DMS53 (cell line): ENCODE data around the gene XKR8.

ENCODE experiments used
- DNase-seq: peaks from one replicate; lab custom pipeline; 2025; lab: John Stamatoyannopoulos, UW

XKR8 gene

GRCh38 chr1:27955076-27955475, 4.7 kb upstream of the XKR8 start:
- DNase-seq, result no peak

DNA sequence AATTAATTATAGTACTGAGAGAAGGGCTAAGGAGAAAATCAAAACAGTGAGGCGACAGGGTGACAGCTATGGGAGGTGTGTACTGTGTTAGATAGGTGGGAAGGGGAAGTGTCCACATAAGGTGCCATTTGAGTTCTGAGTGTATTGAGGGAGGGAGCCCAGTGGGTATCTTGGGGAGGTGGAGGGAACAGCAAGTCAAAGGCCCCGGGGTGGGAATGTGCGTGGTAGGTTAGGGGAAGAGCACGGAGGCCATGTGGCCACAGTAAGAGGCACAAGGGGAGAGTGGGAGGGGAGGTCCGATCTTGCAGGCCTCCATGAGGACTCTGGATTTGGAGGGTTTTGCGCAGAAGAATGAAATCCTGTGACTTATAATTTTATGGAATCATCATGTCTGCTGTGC, 3.0 kb upstream of the XKR8 start:
- no peak for DNase-seq

DNA sequence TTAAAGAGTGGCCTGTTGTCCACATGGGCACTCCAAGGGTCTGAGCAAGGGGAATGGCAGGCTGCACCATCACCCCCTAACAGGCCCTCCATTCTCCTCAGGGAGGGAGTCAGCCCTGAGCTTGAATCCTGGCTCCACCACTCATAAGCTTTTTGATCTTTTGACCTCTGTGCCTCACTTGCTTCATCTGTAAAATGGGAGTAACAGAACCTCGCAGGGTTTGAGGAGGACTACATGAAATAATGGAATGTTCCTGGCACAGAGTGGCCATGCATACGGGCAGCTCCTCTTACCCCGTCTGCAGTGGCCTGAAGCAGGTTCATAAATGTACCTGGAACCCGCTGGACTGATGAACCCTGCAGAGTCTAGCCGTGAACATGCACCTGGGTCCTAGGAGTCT, 2.1 kb upstream of the XKR8 start:
- no peak for DNase-seq

DNA sequence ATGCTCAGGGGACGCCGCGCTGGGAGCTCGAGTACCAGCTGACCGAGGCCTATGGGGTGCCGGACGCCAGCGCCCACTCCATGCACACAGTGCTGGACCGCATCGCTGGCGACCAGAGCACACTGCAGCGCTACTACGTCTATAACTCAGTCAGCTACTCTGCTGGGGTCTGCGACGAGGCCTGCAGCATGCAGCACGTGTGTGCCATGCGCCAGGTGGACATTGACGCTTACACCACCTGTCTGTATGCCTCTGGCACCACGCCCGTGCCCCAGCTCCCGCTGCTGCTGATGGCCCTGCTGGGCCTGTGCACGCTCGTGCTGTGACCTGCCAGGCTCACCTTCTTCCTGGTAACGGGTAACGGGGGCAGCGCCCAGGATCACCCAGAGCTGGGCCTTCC, 1.3 kb upstream of the XKR8 start:
- DNase-seq, result peak; percentile 26

- peak; percentile 39 for DNase-seq
These were observed 1.2 kb downstream of the XKR8 start for GRCh38 chr1:27960762-27961645.

GRCh38 chr1:27961646-27962221, 2.0 kb downstream of the XKR8 start:
- no peak for DNase-seq

DNA sequence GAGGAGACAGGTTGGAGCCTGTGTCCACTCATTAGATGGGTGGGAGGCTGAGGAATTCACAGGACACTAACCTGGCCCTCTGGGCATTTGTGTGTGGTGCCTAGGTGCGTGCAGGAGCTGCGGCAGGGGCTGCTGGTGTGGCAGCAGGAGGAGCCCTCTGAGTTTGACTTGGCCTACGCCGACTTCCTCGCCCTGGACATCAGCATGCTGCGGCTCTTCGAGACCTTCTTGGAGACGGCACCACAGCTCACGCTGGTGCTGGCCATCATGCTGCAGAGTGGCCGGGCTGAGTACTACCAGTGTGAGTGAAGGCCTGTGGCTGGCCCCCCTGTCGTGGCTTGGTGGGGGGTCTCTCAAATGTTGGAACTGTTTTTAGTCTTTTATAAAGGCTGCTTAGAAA, 3.6 kb downstream of the XKR8 start:
- no peak for DNase-seq

- DNase-seq, result peak; percentile 35
These were observed 6.8 kb downstream of the XKR8 start for GRCh38 chr1:27966402-27967105.

DNA sequence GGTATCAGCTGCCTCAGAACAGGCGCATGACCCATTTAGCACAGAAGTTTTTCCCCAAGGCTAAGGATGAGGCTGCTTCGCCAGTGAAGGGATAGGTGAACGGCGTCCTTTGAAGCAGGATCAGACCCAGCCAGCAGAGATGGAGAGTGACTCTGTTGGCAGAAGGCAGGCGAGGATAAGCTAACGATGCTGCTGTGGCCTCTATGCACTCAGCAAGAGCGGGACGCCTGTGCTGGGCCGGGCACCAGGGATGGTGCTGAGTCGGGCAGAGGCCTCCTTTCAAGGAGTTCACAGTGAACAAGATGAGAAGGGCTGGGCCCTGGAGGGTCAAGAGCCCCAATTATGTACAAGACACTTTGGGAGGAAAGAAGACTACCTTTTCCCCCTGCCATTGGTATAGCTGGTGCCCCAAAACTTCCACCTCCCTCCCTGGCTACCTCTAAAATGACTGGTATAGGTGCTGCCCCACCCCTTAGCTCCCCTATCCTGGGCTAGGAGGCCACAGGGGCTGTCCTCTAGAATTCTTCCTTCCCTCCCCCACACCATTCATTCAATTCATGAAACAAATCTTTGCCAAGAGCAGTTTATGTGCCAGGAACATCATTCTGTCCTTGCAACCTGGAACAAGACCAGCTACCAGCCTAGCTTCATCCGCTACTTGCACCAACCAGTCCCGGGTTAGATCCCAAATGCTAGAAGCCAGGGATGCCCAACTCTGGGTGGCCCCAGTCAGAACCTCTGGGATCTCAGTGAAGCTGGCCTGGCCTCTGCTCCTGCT, 7.5 kb downstream of the XKR8 start:
- no peak for DNase-seq

DNA sequence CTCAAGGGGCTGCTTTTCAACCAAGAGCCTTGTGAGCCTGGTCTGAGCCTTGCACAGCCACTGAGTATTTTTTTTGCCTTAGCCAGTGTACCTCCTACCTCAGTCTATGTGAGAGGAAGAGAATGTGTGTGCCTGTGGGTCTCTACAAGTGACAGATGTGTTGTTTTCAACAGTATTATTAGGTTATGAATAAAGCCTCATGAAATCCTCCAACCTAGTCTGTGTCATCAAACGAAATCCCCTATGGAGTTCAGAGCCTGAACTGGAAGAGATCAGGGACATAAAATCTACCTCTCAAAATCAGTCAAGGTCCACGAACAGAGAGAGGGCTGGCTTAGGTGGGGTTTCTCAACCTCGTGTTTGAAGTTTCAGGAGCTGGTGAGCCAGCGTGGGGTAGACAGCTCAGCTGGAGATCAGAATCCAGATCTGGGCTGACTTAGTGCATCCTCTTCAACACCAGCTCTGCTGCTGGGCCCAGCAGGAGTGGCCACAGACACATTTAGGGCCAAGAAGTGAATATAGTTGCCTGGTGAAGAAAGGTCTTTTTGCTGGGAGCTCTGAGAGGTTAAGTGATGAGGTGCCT, 8.2 kb downstream of the XKR8 start:
- no peak for DNase-seq

DNA sequence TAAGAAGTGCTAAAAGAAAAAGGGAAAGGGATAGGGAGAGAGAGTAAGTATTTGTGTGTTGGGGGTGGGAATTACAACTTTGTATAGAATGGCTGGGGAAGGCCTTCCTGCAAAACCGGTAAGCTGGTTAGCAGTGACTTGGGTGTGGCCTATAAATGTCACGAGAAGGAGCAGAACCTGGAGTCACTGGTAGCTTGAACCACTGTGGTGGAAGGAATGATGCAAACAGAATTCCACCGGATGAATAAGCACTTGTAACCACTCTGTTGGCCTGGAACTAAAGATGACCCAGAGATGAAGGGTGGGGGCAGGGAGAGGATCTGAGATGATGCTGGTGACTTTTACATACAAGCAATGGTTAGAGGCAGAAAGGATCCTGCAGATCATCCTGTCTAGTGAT, 8.9 kb downstream of the XKR8 start:
- no peak for DNase-seq

DNA sequence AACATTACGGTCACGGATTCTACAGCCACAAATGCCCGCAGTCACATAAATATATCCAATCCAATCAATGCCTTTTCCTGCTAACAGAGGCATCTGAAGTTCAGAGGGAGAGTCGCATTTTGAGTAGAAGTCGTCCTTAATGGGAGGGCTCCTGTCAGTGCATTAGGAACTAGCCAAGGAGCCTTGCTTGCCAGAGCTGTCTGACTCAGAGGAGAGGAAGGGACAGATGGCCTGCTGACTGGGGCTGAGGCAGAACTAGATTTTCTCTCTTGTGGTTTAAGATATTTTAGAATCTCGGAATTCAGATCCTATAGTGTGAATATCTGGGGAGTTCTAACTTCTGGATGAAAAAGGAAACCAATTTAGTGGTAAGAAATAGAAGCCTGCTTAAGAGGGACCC, 10.6 kb downstream of the XKR8 start:
- DNase-seq, result no peak

GRCh38 chr1:27971674-27972073, 11.9 kb downstream of the XKR8 start:
- no peak for DNase-seq

DNA sequence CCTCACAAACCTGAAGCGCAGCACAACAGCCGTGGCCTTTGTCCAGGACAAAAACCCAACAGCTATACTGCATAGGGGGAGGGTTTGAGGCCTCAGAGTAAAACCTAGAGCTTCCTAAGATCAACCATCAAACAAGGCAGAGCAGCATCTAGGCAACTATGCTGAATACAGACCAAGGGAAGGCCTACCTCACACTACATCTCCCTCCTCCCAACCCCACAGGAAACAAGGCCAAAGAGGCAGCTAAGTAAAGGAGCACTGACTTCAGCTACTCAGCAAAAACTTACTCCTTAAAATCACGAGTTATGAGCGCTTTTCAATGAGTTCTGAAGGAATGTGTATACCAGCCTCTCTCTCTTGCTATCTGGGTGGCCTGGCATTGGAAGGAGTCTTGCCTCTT, 12.4 kb downstream of the XKR8 start:
- DNase-seq, result no peak

DNA sequence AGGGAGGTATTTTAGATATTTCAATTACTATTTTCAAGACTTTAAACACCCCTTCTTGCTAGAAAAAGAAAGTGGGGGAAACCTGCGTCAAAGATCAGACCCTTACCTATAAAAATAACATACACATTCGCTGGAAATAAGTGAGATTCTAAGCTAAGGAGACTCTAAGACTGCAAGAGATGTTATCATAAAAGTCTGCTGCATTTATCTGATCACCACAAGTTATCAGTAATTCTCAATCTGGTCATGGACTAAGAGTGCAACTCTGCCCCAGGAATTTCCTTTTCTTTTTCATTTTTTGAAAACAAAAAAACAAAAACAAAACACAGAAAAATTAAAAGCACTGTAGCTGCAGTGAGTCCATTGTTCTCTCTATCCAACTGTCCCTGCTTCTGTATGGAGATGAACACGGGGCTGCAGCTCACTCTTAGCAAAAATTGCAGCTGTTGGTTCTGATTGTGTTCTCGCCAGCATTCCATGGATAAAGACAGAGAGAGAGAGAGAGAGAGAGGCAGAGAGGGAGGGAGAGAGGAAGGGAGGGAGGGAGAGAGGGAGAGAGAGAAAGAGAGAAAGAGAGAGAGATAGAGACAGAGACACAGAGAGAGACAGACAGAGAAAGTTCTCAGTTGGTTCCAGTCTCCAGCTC, 14.1 kb downstream of the XKR8 start:
- DNase-seq, result no peak

DNA sequence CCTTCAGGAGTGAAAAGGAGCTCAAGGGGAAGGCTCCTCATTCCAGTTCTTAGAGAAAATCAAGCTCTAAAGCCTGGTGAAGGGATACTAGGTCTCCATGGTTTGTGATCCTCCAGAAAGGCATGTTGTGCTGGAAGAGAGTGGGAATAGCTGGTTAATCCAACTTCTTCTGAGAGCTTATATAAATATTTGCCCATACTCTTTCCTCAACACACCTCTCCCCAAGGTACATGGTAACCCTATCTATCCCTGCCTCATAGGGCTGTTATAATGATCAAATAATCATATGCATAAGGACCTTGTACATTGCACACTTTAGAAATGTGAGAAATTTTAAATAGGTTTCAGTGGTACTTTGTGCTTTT, 14.6 kb downstream of the XKR8 start:
- DNase-seq, result peak; percentile 22

DNA sequence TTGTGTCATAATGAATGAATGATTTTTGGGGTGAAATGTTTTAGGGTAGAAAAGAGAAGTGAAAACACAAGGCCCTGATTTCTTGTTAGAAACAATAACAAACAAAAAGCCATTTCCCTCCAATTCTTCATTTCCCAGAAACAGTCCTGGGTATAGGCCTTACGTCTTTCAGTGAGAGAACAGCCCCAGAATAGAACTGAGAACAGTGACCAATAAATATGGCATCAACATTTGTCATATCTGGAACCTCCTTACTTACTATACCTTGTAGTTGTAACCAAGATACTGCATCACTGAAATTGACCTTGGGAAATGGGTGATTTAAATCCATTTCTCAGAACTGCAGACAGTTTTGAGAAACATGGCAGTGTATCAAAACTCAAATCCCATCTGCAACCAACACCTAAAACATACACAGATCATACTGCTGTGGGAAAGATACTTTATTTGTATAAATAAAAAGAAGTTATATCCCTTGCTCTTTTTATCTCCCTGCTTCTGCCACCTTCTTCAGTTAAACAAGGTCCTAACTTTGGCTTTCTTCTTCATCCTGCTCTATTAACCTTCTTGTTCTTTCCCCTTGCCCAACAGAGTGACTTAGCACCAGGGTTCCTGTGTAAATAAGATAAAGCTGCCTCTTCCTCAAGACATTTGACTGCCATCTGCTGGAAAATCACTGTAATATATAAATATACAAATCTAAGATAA, 19.5 kb downstream of the XKR8 start:
- DNase-seq, result peak; percentile 68

- no peak for DNase-seq
These were observed 20.1 kb downstream of the XKR8 start for GRCh38 chr1:27979859-27980201.

DNA sequence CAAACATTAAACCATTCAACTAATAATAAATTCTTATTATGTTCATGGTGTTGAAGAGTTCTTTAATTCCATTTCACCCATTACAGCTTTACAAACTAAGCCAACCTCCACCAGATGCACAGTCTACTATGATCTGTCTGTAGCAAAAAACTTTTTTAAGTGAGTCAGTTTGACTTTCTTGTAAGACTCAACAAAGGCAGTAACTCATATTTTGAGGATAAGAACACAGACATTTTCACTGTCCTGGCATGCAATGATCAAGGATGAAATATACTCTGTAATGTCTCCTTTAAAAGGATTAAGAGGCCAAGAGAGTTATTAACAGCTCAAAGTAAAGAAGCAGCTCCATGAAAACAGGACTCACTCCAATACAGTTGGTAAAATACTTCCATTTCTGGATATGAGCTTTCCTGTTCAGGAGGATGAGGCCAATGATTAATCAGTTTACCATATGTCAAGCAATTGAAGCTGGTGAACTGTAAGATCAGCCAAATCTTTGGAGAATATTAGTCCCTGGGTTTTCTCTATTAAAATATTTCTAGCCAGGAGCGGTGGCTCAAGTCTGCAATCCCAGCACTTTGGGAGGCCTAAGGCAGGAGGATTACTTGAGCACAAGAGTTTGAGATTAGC, 20.6 kb downstream of the XKR8 start:
- no peak for DNase-seq

GRCh38 chr1:27981145-27981544, 21.4 kb downstream of the XKR8 start:
- DNase-seq, result no peak
